Ovary (tissue), 3 donors: ENCODE results near the gene FAM117B.

Experiments
- CTCF ChIP-seq, 3 donors: fragments of 450-650 bp in 2 of 3; fragments of 200-600 bp in 1 of 3; IDR thresholded peaks; one replicate each; pipeline versions ENCODE4 v1.5.1 to v1.8.0; 2016 to 2022; ENCODE audit warnings: antibody characterized with exemption in 3 of 3, mild to moderate bottlenecking in 1 of 3
- POLR2A ChIP-seq: fragments of 450-650 bp; IDR thresholded peaks from one replicate; pipeline ENCODE4 v1.6.1; 2017; ENCODE audit warnings: antibody characterized with exemption, mild to moderate bottlenecking, moderate library complexity
- donor health status: DM: no; HTN: no; CAD: no.

- TF ChIP-seq POLR2A: no peak
- TF ChIP-seq CTCF (IDR thresholded peaks at IDR 0.05): no peak
Observed at GRCh38 chr2:202774104-202774503, 139.3 kb downstream of the FAM117B start.
